HepG2 (cell line): ENCODE data around the gene CCT8.

ENCODE experiments used
- CBX2 ChIP-seq, 2 experiments: fragments of 200-600 bp in 1 of 2; sonication (generic); formaldehyde crosslinking in 1 of 2; IDR thresholded peaks; 2 replicates each; pipeline versions ENCODE4 v1.7.0 to v1.8.1; 2018 to 2022; ENCODE audit warnings: low read depth in 2 of 2, low read length in 1 of 2, mild to moderate bottlenecking in 1 of 2, missing genetic modification reagents in 1 of 2
- CHD2 ChIP-seq: IDR thresholded peaks from 2 replicates; pipeline ENCODE4 v1.6.1; 2011; ENCODE audit warnings: low read depth, low read length, improper control_type of control experiment
- CTCF ChIP-seq: sonication (generic); formaldehyde crosslinking; IDR thresholded peaks from 2 replicates; pipeline ENCODE4 v1.5.0; 2020; ENCODE audit warnings: mild to moderate bottlenecking, missing genetic modification reagents, moderate library complexity
- EP300 ChIP-seq, 3 experiments: sonication (generic) in 1 of 3; formaldehyde crosslinking in 1 of 3; IDR thresholded peaks; 2 replicates each; pipeline versions ENCODE4 v1.5.1 to v1.6.1; 2011 to 2020; ENCODE audit warnings: low read depth in 2 of 3, low read length in 2 of 3, borderline replicate concordance in 1 of 3, improper control_type of control experiment in 1 of 3, mild to moderate bottlenecking in 1 of 3, missing genetic modification reagents in 1 of 3, moderate library complexity in 1 of 3
- EZH2 ChIP-seq: conservative IDR thresholded peaks from 2 replicates; pipeline ENCODE4 v1.6.1; 2012; ENCODE audit warnings: mild to moderate bottlenecking, low read depth, low read length, moderate library complexity
- JUN ChIP-seq: sonication (generic); formaldehyde crosslinking; IDR thresholded peaks from 2 replicates; pipeline ENCODE4 v1.4.0; 2020; ENCODE audit warnings: mild to moderate bottlenecking, missing genetic modification reagents
- MLX ChIP-seq: IDR thresholded peaks from 2 replicates; pipeline ENCODE4 v1.6.1; 2016
- MXD4 ChIP-seq: IDR thresholded peaks from 2 replicates; pipeline ENCODE4 v1.6.1; 2016; ENCODE audit warnings: mild to moderate bottlenecking, missing biosample characterization, missing genetic modification reagents
- MXI1 ChIP-seq: IDR thresholded peaks from 3 replicates; pipeline ENCODE4 v1.6.1; 2012; ENCODE audit warnings: low read depth, low read length, inconsistent platforms, borderline replicate concordance
- NR2F6 ChIP-seq, 2 experiments: IDR thresholded peaks; 2 replicates each; pipeline ENCODE4 v1.6.1; 2016; ENCODE audit warnings: antibody characterized with exemption in 1 of 2, mild to moderate bottlenecking in 1 of 2
- SIN3B ChIP-seq: fragments of 150-350 bp; IDR thresholded peaks from 2 replicates; pipeline ENCODE4 v1.6.1; 2014; ENCODE audit warnings: low read length
- ZFX ChIP-seq: sonication (generic); formaldehyde crosslinking; IDR thresholded peaks from 2 replicates; pipeline ENCODE4 v1.4.0; 2020; ENCODE audit warnings: mild to moderate bottlenecking, low read depth, missing genetic modification reagents, moderate library complexity
- ZNF263 ChIP-seq: sonication (generic); formaldehyde crosslinking; IDR thresholded peaks from 2 replicates; pipeline ENCODE4 v1.4.0; 2020; ENCODE audit warnings: missing genetic modification reagents
- ZNF367 ChIP-seq: sonication (generic); formaldehyde crosslinking; IDR thresholded peaks from 2 replicates; pipeline ENCODE4 v1.4.0; 2020; ENCODE audit warnings: missing genetic modification reagents, borderline replicate concordance

GRCh38 chr21:29055080-29055479 is 18.4 kb downstream of the CCT8 start:
- TF ChIP-seq CHD2 = no peak
- TF ChIP-seq JUN (CRISPR knock-in tag) = no peak
- no peak for TF ChIP-seq NR2F6 (IDR thresholded peaks at IDR 0.05)
- TF ChIP-seq NR2F6 (CRISPR knock-in tag; IDR thresholded peaks at IDR 0.05) = no peak
- no peak for TF ChIP-seq SIN3B
- no peak for TF ChIP-seq EP300 (IDR thresholded peaks at IDR 0.05; ENCODE audit: low read depth in 2 of 2, low read length in 2 of 2)
- TF ChIP-seq EP300 (CRISPR knock-in tag; IDR thresholded peaks at IDR 0.05; ENCODE audit: borderline replicate concordance) = no peak
- no peak for TF ChIP-seq ZNF263
- TF ChIP-seq CTCF (CRISPR knock-in tag) = no peak
- no peak for TF ChIP-seq EZH2
- TF ChIP-seq ZFX (CRISPR knock-in tag) = no peak
- TF ChIP-seq MXI1 = no peak
- TF ChIP-seq CBX2 (IDR thresholded peaks at IDR 0.05; ENCODE audit: low read depth, low read length) = no peak
- TF ChIP-seq CBX2 (CRISPR knock-in tag; IDR thresholded peaks at IDR 0.05; ENCODE audit: low read depth) = no peak
- no peak for TF ChIP-seq ZNF367 (CRISPR knock-in tag)
- no peak for TF ChIP-seq MLX (CRISPR knock-in tag)
- TF ChIP-seq MXD4 (CRISPR knock-in tag) = no peak
